Renal cortex interstitium (tissue), 15 donors: ENCODE data around the gene ANXA11. TPM values are rescaled to one million over a fixed set of nuclear protein-coding genes. Genes with fewer than 3 reads are reported as not detected.
"Not testable (repeated sequence)": the region's sequence is repeated elsewhere in the genome, so short reads cannot be mapped to it uniquely, and the experiment has no call there.

ENCODE experiments used
- DNase-seq, 11 donors: peaks; one replicate each; pipeline ENCODE4 v3.0.0-alpha.2; 2013; ENCODE audit warnings: low read depth in 9 of 11, low spot score in 4 of 11; ENCODE audit errors: extremely low read depth in 1 of 11
- long read RNA-seq, 16 experiments: transcript quantifications; one replicate each; lab custom pipeline, GENCODE V29; 2026
- polyA plus RNA-seq, 3 donors: library from polyadenylated mRNA; unstranded; fragments of 120-200 nt; gene quantifications; one replicate each; pipeline ENCODE4 v1.2.1, GENCODE V29; 2013; ENCODE audit not compliant: insufficient read length in 3 of 3

The ANXA11 gene
- polyA plus RNA-seq, result 100 to 1,000 TPM; 112 to 143 (median 130) TPM
- long read RNA-seq, donor 1, full-length matches to known transcripts, result 10 of 20 reads
- long read RNA-seq, donor 1, partial matches to known transcripts, result 10 of 20 reads
- long read RNA-seq, donor 1, other reads (novel, unspliced or antisense), result 0 of 20 reads
- long read RNA-seq, donor 2, full-length matches to known transcripts, result 10 of 30 reads
- long read RNA-seq, donor 2, partial matches to known transcripts, result 20 of 30 reads
- long read RNA-seq, donor 2, other reads (novel, unspliced or antisense), result 0 of 30 reads
- long read RNA-seq, donor 3, full-length matches to known transcripts, result 43 of 63 reads
- long read RNA-seq, donor 3, partial matches to known transcripts, result 15 of 63 reads
- long read RNA-seq, donor 3, other reads (novel, unspliced or antisense), result 5 of 63 reads
- long read RNA-seq, donor 4, full-length matches to known transcripts, result 33 of 39 reads
- long read RNA-seq, donor 4, partial matches to known transcripts, result 6 of 39 reads
- long read RNA-seq, donor 4, other reads (novel, unspliced or antisense), result 0 of 39 reads
- long read RNA-seq, donor 5, result 0 reads
- long read RNA-seq, donor 6, full-length matches to known transcripts, result 14 of 34 reads
- long read RNA-seq, donor 6, partial matches to known transcripts, result 20 of 34 reads
- long read RNA-seq, donor 6, other reads (novel, unspliced or antisense), result 0 of 34 reads
- long read RNA-seq, donor 7, full-length matches to known transcripts, result 20 of 37 reads
- long read RNA-seq, donor 7, partial matches to known transcripts, result 17 of 37 reads
- long read RNA-seq, donor 7, other reads (novel, unspliced or antisense), result 0 of 37 reads
- long read RNA-seq, donor 8, full-length matches to known transcripts, result 43 of 88 reads
- long read RNA-seq, donor 8, partial matches to known transcripts, result 38 of 88 reads
- long read RNA-seq, donor 8, other reads (novel, unspliced or antisense), result 7 of 88 reads
- long read RNA-seq, donor 9, full-length matches to known transcripts, result 33 of 45 reads
- long read RNA-seq, donor 9, partial matches to known transcripts, result 12 of 45 reads
- long read RNA-seq, donor 9, other reads (novel, unspliced or antisense), result 0 of 45 reads
- long read RNA-seq, donor 10, full-length matches to known transcripts, result 24 of 24 reads
- long read RNA-seq, donor 10, partial matches to known transcripts, result 0 of 24 reads
- long read RNA-seq, donor 10, other reads (novel, unspliced or antisense), result 0 of 24 reads
- long read RNA-seq, donor 11, full-length matches to known transcripts, result 28 of 28 reads
- long read RNA-seq, donor 11, partial matches to known transcripts, result 0 of 28 reads
- long read RNA-seq, donor 11, other reads (novel, unspliced or antisense), result 0 of 28 reads
- long read RNA-seq, donor 12, full-length matches to known transcripts, result 7 of 22 reads
- long read RNA-seq, donor 12, partial matches to known transcripts, result 15 of 22 reads
- long read RNA-seq, donor 12, other reads (novel, unspliced or antisense), result 0 of 22 reads
- long read RNA-seq, donor 13, result 0 reads
- long read RNA-seq, donor 14, full-length matches to known transcripts, result 20 of 37 reads
- long read RNA-seq, donor 14, partial matches to known transcripts, result 17 of 37 reads
- long read RNA-seq, donor 14, other reads (novel, unspliced or antisense), result 0 of 37 reads
- long read RNA-seq, donor 15, full-length matches to known transcripts, result 16 of 16 reads
- long read RNA-seq, donor 15, partial matches to known transcripts, result 0 of 16 reads
- long read RNA-seq, donor 15, other reads (novel, unspliced or antisense), result 0 of 16 reads
- long read RNA-seq, donor 16, full-length matches to known transcripts, result 85 of 133 reads
- long read RNA-seq, donor 16, partial matches to known transcripts, result 48 of 133 reads
- long read RNA-seq, donor 16, other reads (novel, unspliced or antisense), result 0 of 133 reads

DNA sequence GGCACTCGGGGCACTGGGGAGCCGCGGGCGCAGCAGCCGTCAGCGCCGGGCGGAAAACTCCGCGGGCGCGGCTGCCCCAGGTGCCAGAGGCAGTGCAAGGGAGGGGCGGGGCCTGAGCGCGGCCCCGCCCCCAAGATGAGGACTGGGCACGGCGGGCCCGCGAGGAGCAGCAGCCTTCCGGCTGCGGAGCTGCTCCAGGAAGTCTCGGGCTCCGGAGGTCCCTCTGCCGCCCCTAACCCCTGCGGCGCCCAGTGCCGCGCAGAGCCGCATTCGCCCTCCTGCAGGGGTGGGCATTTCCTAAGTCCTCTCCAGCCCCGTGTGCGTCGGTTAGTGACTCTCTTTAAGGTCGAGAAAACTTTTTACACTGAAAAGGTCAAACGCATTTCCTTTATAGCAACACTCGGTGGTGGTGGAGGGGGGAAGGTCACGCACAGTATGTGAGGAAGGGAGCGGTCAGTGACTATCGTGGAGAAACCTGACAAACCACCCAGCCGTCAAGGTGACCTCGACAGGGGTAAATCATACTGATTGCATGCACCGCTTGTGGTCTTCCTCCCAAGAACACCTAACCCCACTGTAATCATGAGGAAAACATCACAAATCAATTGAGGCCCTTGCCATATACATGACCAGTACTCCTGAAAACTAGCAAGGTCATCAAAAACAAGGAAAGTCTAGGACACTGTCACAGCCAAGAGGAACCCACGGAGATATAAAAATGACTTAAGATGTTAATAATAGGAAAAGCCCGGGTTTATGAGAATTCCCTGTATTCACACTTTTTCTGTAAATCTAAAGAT lies at the start of gene ANXA11:
Gene ANXA11 (minus strand): TSS at position 61 of the 800 bp plus-strand sequence. CDS start 32,676 bp downstream, outside the sequence.
- peak in 4 of 11 donors; percentile 48 to 80 (median 68) for DNase-seq

DNA sequence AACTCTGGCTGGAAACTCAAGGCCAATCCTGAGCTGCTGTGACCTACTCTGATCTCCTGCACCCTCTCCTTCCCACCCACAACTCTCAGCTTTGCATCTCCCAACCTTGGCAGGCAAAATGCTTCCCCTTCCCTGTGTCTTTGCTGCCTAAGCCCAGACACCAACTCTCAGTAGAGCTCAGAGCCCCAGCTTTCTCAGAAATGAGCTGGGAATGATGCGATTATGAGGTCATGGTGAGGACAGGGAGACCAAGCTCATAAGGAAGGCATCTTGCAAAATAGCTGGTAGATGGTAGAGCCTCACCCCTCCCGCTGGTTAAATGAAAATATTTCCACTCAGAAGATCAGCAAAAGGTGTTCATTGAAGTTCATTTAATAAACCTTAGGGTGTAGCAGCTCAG lies 49.4 kb upstream of the ANXA11 start:
- not testable (repeated sequence) for DNase-seq

DNA sequence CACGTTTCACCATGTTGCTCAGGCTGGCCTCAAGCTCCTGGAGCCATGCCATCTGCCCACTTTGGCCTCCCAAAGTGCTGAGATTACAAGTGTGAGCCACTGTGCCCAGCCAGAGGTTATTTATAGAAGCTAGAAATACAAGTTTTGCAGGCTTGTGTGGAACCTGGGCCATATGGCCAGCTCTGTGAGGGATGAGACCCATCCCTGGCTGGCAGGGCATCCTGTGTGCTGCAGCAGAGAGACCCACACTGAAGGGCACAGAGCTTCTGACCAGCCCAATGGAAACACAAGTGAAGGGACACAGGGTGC lies 48.6 kb upstream of the ANXA11 start:
- DNase-seq, result not testable (repeated sequence)

DNA sequence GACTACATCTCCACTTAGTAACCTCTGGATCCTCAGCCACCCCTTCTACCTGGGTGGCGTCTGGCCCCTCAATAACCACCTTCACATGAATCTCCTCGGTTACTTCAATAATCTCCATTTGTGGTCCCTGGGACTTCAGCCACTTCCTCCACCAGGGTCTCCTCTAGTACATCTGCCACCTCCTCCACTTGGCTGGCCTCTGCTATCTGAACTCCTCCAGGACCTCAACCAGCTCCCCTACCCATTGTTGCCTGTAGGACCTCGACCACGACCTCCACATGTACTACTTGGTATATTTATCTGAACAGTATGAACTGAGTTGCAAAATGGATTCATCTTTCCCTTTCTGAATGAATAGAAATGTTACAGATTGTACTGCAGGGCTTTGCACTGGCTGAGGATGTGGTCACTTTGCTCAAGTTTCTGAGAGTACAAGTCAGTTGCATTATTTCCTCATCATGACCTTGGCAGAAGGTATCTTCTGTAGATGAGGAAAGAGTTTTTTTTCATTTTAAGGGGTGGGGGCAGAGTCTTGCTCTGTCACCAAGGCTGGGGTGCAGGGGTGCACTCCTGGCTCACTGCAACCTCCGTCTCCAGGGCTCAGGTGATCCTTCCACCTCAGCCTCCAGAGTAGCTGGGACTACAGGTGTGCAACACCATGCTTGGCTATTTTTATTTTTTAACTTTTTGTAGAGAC lies 48.1 kb upstream of the ANXA11 start:
- no peak for DNase-seq

DNA sequence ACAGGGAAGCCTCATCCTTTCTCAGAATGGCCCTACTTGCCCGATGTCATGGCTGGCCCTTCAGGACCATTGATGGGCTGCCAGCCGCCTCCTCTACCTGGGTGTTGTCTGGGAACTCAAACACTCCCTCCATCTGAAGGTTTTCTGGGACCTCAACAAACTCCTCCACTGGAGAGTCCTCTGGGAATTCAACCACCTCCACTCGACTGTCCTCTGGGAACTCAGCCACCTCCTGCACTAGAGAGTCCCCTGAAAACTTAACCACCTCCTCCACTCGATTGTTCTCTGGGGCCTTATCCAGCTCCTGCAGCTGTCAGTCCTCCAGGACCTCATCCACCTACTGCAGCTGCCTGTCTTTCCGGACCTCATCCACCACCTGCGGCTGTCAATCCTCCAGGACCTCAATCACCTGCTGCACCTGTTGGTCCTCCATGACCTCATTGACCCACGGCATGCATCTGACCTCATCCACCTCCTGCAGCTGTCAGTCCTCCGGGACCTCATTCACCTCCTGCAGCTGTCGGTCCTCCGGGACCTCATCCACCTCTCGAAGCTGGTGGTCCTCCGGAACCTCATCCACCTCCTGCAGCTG lies 47.1 kb upstream of the ANXA11 start:
- DNase-seq, result no peak

DNA sequence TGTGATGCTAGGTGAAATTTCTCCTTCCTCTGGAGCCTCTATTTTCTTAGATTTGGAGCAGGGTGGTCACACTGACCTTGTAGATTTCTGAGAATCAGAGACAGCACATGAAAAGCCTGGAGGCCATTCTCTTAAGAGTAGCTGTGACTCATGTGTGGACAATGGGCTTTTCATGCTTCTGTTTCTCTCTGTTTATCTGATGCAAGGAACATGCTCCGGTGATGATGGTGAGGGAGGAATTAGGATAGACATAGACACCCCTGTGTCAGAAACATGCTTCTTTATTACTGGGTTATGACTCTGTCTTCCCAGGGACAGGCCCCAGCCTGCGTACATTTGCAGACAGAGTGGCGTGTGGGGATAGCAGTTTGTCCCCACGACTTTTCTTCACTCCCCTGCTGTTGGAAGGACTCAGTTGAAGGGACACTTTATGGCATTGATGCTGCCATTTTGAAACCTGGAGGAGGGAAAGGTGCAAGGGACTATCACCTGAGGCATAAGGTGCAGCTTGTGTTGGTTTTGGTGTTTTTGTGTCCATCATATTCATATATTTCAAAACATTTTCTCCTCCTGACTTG lies 46.5 kb upstream of the ANXA11 start:
- DNase-seq, result not testable (repeated sequence)

DNA sequence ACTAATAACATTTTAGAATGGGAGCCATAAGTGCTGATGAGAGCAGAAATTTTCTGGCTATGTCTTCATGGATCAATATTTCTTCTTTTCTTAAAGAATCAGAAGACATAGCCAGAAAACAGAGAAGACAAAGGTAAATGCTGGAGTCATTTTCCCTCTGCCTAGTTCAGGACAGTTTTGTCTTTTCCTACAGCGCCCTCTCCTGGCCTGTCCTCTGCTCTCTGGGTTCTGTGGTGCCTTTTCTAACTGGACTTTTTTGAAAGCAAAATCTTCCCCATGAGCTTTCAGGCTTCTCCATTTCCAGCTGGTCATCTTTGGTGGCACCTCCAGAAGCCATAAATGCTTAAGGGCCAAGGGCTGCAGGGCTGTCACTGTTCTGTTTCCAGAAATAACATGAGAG lies 45.1 kb upstream of the ANXA11 start:
- not testable (repeated sequence) for DNase-seq

DNA sequence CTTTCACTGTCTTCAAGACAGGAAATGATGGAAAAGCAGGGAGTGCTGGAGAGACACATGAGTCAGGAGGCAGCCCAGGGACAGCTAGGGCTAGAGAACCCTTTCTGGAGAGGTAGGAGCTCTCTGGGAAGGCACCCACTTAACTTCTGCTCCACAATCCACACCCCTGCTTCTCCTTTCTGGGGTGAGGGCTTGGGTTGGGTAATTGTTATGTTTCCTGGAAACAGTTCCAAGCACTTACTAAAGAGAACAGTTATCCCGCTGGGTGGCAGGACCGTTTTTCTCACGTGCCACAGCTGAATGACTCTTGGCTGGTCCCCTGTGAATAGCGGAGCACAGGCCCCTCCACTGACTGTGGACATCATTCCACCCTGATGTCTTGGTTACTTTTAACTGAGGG lies 44.6 kb upstream of the ANXA11 start:
- DNase-seq, result not testable (repeated sequence)

DNA sequence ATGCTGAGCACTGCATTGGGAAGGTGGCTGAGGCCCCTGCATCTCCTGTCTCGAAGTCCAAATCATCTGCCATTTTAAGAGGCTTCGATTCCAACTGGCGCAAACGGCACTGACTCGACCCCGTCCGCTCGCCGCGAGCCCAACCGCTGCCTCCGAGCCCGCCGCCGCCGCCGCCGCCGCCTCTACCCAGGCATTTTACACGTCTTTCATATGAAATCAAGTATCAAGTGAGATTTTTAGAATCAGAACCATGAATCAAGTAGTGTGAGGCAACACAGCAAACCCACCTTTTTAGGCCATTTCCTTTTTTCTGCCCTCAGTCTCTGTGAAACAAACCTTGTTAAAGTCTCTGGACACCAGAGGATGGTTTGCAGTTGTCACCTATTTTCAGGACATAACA lies 42.3 kb upstream of the ANXA11 start:
- not testable (repeated sequence) for DNase-seq

DNA sequence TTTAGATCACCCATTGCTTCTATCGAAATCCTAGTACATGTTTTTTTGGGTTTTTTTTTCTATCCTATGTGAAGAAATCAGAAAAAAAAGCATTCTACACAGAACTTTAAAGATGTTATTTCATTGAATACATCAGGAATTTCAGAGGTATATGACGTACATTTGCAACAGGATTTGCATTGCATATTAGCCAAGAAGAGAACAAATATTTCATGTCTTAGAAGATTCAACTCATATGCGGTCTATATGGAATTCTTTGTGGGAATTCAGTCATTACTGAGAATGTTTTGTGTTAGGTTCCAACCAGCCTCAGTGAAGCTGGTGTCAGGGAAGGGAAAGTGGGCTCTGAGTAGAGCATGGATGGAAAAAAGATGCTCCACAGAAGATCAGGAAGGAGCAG lies 39.0 kb upstream of the ANXA11 start:
- not testable (repeated sequence) for DNase-seq

DNA sequence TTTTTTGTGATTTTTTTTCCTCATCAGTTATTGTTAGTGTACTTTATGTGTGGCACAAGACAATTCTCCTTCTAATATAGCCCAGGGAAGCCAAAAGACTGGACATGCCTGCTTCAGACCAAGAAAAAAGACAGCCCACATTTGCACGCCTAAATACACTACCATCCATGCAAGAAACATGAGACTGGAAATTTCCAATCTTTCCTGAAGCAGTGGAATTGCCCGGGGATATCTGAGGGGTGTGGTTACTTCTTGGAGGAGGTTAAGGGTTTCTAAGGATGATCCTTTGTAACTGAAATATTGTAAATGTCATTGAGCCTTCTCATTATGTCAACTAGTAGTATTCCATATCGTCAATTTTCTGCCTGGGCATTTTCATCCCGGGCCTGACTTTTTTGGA lies 37.0 kb upstream of the ANXA11 start:
- not testable (repeated sequence) for DNase-seq

DNA sequence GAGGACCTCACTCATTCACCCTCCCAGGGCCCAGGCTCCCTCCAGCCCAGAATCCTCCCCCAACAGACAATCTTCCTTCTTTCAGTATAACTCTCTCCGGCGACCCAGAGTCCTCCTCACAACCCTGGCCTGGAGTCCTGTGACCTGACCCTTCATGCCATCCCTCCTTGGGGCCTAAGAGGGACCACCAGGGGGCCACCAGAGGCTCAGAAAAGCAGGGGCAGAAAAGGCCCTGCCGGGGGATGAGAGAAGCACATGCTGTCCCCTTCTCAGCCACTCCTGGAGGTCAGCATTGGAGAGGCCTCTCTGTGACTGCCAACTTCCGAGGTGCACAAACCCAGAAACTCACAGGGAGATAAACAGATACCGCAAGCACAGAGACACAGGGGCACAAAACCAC lies 31.1 kb upstream of the ANXA11 start:
- DNase-seq, result not testable (repeated sequence)

DNA sequence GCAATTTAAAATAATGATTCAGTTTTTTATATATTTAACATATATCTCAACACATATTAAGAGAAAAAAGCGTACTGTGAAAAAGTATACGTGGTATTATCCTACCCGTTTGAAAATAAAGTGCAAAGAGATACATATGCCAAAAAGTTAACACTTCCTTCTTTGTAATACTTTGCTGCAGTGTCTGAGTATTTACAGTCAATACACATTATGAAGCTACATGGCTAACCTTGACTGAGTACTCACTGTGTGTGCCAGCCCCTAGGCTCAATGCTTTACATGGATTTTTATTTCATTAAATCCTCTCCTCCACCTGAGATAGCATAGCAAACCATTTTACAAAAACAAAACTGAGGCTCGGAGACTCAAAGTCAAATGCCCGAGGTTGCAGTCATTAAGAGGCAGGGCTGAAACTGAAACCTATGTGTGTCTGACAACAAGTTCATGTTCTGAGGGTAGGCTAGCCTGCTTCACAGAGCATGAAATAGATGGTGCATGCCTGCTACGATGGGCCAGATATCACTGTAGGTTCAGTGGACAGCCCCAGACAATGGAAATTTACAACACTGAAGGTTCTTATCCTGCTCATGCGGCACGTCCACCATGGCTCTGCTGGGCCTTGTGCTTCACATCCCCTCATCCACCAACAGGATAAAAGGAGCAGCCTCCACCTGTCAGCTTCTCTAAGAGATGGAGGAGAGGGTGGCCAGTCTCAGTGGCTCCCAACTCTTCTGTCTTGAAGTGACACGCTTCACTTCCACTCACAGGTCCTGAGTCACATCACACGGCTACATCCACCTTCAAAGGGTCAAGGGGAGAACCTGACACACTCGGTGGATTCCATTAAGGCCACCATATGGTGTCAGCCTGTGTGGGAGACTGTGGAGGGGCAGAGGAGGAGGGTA lies 29.2 kb upstream of the ANXA11 start:
- DNase-seq, result not testable (repeated sequence)

DNA sequence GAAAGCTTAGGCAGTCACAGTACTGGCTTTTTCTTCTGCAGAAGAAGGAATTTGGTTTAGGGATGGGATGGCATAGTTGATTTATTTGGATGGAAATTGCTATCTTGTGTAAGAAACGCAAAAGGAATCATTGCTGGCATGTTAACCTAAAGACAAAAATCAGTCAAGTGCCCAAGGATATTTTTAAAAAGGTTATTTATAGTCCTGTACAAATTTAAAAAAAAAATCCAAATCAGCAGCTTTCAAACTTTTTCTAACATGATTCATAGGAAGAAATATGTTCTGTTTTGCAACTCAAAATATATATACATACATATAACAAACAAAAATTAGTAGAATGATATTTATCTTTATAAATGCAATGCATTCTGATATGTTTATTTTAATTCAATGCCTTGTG lies 28.5 kb upstream of the ANXA11 start:
- DNase-seq, result not testable (repeated sequence)

DNA sequence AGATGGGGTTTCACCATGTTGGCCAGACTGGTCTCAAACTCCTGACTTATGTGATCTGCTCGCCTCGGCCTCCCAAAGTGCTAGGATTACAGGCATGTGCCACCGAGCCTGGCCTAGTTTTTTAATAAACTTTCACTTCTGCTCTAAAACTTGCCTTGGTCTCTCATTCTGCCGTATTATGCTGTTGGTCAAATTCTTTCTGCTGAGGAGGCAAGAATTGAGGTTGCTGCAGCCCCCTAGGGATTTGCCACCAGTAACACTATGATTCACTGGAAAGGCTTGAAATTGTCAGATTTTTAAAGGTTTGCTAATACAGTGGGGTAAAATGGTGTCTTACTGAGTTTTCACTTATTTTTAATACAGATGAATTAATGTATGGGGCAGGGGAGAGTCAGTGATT lies 21.4 kb upstream of the ANXA11 start:
- not testable (repeated sequence) for DNase-seq
